Measurements from ENCODE around the gene TMEM109.

The TMEM109 gene

DNA sequence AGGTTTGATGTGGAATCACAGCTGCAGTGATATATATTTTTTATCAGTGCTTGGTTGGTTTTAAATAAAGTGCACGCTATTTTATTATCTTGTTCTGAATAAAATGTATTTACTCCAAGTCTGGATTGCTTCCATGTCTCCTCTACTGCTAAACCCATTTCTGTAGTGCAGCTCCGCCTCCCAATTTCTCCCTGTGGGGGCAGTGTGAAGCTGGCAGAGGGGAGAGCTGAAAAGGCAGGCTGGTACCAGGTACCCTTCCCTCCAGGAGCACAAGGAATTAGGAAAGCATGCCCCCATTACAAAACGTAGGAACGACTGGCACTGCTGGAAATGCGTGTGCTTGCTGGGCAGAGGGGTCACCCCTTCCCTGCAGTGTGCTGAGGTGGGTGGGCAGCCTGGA, 9.4 kb downstream of the TMEM109 start:
- H3K4me3 ChIP-seq (replicated peaks in 1 of 2; ENCODE audit: low read depth in 2 of 2, low read length in 2 of 2): no peak overlapping the region
- DNase-seq (ENCODE audit: low read depth in 2 of 2): no peak
- TF ChIP-seq CTCF (IDR thresholded peaks at IDR 0.05; ENCODE audit: low read depth, low read length): no peak

GRCh38 chr11:60923800-60924109, 9.8 kb downstream of the TMEM109 start:
- no peak for DNase-seq (ENCODE audit: low read depth in 2 of 2)
- H3K4me3 ChIP-seq (replicated peaks in 1 of 2; ENCODE audit: low read depth in 2 of 2, low read length in 2 of 2): peak overlapping the region in 1 of 2 donors; percentile 80
- no peak for TF ChIP-seq CTCF (IDR thresholded peaks at IDR 0.05; ENCODE audit: low read depth, low read length)

- DNase-seq (ENCODE audit: low read depth in 2 of 2): peak; percentile 64 to 66
- H3K4me3 ChIP-seq (replicated peaks in 1 of 2; ENCODE audit: low read depth in 2 of 2, low read length in 2 of 2): peak within 1 kb of the TSS; percentile 69 to 80
- no peak for TF ChIP-seq CTCF (IDR thresholded peaks at IDR 0.05; ENCODE audit: low read depth, low read length)
Observed at GRCh38 chr11:60924110-60924905, 10.3 kb downstream of the TMEM109 start, which contains the start of gene TMEM132A. Gene TMEM132A, plus strand, starts transcription at chr11:60924460. Its CDS starts 174 bp downstream, at chr11:60924634.

- H3K4me3 ChIP-seq (replicated peaks in 1 of 2; ENCODE audit: low read depth in 2 of 2, low read length in 2 of 2): peak overlapping the region; percentile 69 to 80
- TF ChIP-seq CTCF (IDR thresholded peaks at IDR 0.05; ENCODE audit: low read depth, low read length): no peak
- no peak for DNase-seq (ENCODE audit: low read depth in 2 of 2)
Observed at GRCh38 chr11:60924906-60925853, 11.2 kb downstream of the TMEM109 start.

- TF ChIP-seq CTCF (IDR thresholded peaks at IDR 0.05; ENCODE audit: low read depth, low read length): no peak
- H3K4me3 ChIP-seq (replicated peaks in 1 of 2; ENCODE audit: low read depth in 2 of 2, low read length in 2 of 2): peak overlapping the region in 1 of 2 donors; percentile 80
- DNase-seq (ENCODE audit: low read depth in 2 of 2): peak in 1 of 2 donors; percentile 94
Observed at GRCh38 chr11:60925868-60926267, 11.9 kb downstream of the TMEM109 start.

GRCh38 chr11:60926500-60926899, 12.5 kb downstream of the TMEM109 start:
- no peak for DNase-seq (ENCODE audit: low read depth in 2 of 2)
- no peak overlapping the region for H3K4me3 ChIP-seq (replicated peaks in 1 of 2; ENCODE audit: low read depth in 2 of 2, low read length in 2 of 2)
- no peak for TF ChIP-seq CTCF (IDR thresholded peaks at IDR 0.05; ENCODE audit: low read depth, low read length)
